ENCODE data around the gene SELENOM.
"Not testable (repeated sequence)": the region's sequence is repeated elsewhere in the genome, so short reads cannot be mapped to it uniquely, and the experiment has no call there.

Gene SELENOM

DNA sequence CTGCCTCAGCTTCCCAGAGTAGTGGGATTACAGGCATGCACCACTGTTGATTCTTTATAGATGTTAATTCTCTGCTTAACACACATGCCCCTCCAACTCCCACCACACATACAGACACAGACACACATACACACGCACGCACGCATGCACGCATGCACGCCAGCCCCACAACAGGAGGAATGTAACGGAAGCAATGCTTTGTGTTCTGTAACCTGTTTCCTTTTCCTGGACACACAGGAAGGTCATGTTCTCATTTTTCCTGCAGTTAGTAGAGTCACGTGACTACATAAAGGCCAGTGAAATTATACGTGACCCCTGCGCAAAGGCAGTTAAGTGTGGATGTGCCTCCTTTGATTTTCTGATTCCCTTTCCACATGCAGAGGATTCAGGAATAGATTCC lies 34.2 kb downstream of the SELENOM start:
- DNase-seq = not testable (repeated sequence)

DNA sequence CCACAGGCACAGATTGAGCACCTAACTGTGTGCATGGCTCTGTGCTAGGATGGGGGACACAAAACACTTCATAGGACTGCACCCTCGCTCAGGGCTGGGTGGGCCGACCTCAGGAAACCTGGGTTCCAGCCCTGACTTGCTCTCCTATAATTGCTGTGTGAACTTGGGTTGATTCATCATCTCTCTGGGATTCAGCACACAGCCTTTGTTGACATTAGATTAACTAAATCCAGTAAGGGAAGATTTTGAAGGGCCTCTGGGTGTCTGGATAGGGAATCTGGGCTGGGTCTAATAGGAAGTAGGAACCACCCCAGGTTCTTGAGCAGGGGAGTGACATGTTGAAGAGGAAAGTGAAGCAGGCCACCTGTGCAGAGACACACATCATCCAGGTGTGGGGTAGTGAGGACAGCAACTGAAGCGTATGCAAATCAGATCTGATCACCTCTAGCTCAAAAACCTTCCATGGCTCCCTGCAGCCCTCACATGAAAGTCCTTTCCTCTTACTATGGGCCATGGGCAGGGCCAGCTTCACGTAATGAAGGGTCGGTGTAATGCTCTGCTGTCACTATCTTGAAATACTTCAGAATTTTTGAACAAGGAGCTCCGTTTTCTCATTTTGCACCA lies 37.6 kb downstream of the SELENOM start:
- DNase-seq = not testable (repeated sequence)

DNA sequence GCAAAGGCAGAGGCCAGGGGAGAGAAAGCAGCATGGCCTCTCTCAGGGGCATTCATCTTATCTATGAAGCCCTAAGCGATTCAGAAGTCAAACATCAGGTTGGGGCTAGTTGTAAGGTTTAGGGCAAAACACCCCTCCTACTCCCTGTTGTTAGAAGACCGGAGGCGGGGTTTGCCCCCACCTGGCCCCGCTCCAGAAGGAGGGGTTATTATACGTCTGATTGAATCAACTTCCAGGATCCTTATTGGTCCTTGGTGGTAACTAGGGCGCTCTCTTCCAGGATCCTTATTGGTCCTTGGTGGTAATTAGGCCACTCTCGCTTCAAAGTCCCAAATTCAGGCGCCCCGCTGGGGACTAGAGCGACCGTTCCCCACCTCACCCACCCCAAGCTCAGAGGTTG lies 38.4 kb downstream of the SELENOM start:
- DNase-seq = no peak

DNA sequence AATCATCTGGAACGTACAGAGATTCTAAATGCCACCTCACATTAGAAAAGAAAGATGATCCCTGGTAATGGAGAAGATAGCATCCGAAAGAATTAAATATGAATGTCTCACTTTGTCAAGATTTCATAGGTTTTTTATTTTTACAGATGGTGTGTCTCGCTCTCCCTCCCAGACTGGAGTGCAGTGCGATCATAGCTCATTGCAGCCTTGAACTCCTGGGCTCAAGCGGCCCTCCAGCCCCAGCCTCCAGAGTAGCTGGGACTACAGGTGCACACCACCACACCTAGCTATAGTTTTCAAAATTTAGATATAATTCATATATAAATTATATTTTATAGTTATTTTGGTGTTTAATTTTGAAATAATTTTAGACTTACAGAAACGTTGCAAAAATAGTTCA lies 43.0 kb downstream of the SELENOM start:
- DNase-seq = no peak

DNA sequence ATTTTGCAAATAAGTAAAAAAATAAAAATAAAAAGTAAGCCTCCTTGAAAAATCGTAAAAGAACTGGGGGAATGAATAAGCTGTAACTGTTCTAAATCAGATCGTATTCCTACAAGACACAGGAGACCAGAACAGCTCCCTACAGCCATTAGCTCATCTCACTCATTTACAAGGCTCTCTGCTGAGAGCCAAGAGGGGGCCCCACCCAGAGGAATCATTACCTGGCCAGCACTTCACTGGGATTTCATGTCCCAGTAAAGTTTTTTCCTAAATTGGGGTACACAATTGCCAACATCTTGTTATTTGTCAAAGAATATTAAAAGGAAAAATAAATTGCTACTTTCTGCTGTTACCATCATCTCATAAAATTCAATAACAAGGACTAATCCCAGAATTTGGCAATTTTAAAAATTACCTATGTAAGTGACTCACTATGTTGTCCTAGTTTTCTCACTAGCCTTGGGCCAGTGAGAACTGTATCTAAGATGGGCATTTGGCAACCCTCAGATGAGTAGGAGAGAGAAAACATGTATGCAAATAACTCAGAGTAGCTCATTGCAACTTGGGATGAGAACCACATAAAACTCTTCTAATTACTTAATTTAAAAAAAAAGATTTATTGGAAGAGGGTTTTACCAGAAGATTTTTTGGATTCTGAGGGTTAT lies 44.7 kb downstream of the SELENOM start:
- DNase-seq = no peak

DNA sequence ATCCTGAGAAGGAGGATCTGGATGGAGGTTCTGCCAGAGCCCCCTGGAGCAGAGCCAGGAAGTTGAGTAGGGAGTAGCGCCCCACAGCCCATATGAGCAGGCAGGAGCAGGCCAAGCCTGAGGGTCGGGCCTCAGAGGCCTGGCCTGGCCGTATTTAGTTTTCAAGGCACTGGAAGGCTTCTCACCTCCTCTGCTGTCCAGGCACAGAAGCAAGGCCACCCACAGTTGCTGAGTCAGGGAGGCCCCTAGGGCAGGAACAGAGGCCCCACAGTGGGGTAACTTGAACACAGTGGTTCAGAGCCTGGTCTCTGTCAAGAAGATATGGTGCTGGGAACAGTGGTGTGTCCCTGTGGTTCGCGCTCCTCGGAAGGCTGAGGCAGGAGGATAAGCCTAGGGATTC lies 47.7 kb downstream of the SELENOM start:
- not testable (repeated sequence) for DNase-seq

DNA sequence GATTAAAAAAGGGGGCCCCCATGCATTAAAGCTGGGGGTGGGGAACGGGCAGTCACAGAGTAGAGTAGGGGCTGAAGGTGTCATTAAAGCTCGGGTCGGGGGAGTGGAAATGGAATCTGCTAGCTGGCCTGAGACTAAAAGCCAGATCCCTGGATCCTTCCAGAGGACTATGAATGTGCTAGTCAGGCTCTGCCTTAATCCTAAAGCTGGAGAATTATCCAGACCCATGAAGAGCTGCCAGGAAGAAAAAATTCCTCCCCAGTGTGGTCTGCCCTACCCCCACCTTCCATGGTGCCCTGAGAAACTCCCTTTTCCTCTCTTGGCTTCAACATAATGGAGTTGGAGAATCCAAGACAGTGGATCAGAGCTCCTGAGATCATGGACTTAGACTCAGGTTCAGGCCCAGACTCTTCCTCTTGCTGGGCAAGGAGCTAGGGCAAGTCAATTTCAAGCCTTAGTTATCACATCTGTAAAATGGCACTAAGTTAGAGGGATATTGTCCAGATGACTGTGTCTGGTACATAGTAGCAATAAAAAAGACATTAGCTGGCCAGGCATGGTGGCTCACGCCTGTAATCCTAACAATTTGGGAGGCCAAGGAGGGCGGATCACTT lies 50.3 kb downstream of the SELENOM start:
- no peak for DNase-seq

DNA sequence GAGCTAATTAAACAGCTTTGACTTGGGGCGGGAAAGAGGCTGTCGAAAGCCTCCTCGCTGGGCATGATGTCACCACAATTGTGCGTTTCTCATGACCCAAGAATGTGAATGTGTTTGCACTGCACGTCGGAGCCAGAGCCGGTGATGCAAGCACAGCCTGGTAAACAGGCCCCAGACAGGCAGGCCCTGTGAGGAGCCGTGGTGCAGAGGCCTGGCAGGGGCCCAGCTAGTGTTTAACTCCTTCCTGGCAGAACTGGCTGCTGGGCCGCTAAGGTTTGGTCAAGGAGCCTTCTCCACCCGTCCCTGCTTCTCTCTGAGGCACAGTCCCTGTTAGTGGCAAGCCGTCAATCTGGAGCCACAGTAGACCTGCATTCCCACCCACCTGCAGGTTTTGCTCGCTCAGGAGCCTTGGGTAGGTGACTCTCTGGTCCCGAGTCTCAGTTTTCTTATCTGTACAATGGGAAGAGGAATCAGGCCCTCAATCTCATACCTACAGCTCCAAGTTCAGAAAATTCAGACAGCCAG lies 51.7 kb downstream of the SELENOM start:
- peak; percentile 43 for DNase-seq

DNA sequence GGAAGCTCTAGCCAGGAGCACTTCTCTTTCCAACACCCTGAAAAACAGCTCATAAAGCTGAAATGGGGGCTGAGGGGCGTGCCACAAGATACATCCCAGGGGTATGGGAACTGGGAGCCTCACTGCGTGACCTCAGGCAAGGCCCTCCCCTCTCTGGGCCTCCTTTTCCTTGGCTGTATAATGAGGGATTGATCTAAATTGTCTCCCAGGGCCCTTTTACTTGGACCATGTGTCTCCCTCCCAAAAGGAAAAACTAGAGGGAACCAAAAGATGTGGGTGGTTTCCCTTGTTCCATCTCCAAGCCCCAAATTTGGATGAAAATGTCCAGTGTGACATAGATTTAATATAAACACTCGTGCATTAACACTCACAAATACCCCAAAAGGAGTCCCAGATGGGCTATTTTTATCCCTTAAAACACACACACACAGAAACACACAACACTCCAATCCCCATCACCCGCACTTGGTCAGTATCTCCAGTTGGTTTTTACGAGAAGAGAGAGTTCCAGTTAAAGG lies 52.2 kb downstream of the SELENOM start:
- DNase-seq = no peak

Data from NCI-H1092 (cell line).